Measurements from ENCODE around the gene CDC45. TPM values are rescaled to one million over a fixed set of nuclear protein-coding genes. Genes with fewer than 3 reads are reported as not detected.

CDC45 gene
- total and polyA plus RNA-seq, 2 of the 13 experiments (the other 11 are each of a cell fraction or from before 2014, with no cell fraction given), result 14.4 to 36.3 TPM

DNA sequence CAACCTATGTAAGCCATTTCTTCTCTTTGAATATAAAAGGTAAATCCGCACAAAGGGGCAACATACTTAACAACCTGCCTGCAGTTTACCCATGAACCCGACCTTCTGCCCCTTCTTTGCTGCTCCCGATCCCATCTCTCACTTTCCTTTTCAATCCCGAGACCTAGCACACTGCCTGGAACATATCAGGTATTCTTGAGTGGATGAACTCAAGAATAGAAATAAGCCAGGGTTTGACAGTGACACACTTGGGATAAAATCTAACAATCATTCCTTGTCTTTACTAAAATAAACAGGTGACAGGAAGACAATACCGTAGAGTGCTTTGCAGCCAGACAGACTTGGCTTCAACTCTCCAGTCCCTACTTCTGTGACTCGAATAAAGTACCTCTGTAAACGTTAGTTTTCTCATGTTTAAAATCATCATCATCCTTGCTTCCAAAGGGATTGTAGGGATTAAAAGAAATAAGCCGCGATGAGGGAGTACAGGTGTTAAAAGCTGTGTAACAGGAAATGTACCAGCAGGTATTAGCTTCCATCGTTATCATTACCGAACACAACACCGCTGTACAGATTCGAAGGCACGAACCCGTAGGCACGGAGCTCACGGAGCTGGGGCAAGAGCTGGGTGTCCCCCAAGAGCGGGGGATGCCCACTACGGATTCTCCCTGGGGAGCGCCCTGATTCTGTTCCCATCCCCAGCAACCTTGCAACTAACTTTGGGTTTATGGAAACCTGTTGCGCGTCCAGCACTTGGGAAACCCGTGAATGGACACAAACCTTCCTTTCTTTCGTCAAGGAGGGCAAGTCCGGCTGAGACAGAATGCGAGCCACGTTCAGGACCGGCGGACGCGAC is 1.4 kb upstream of the CDC45 start:
- H3K27ac ChIP-seq (ENCODE audit: extremely low read length, insufficient read depth, low read length), result peak overlapping the region; percentile 97
- peak overlapping the region; percentile 83 for H3K4me2 ChIP-seq (ENCODE audit: low read depth, low read length)
- ATAC-seq (no peak), DNase-seq (ENCODE audit: low spot score) (no peak), FAIRE-seq (no peak)
- H3K4me1 ChIP-seq (ENCODE audit: insufficient read depth, low read length), result peaks cover 26% of the 10 kb centered on the region
- peaks cover 13% of the 10 kb centered on the region; the same call in 1 of the 2 replicates for H4K20me1 ChIP-seq (ENCODE audit: insufficient read depth, low read length)
- H2AFZ ChIP-seq (ENCODE audit: low read length), result no peak overlapping the region
- ChIA-PET POLR2A (interaction anchor here (2.1 kb wide), 1 partner anchor 47 kb away, joined by 12 read pairs; the partner anchor contains the start of genes HIRA and MRPL40), CTCF (ENCODE audit: low intra/inter-chr PET ratio, low total read pairs) (no interaction called here)
- no peaks in the 10 kb centered on the region; a peak in 1 of 5 replicates for H3K27me3 ChIP-seq (ENCODE audit: control insufficient read depth in 1 of 2, insufficient read depth in 2 of 2, low read length in 2 of 2)
- peaks cover 8 to 18% of the 10 kb centered on the region in 2 experiments for H3K36me3 ChIP-seq (replicated peaks in 1 of 2; ENCODE audit: control insufficient read depth in 1 of 2, insufficient read depth in 2 of 2, low read length in 2 of 2)
- intact Hi-C loops (cut with micrococcal nuclease; ENCODE audit: unreplicated experiment) (loop anchor here (2.0 to 10.0 kb wide), 4 partner anchors 31 to 173 kb away; partner anchors contain the start of genes C22orf39 and HIRA), in situ Hi-C loops (cut with HindIII; ENCODE audit: extremely low pct_ligation_motif_present, low pct_unique_long_range_greater_than_20kb) (loop anchor here (10.0 kb wide), 1 partner anchor 183 kb away; the partner anchor contains the start of gene CLTCL1)
- H3K4me3 ChIP-seq (replicated peaks in 1 of 3; ENCODE audit: insufficient read depth in 1 of 3, low read depth in 2 of 3, low read length in 3 of 3), result peak overlapping the region; percentile 66 to 98 (median 97)
- H3K79me2 ChIP-seq (ENCODE audit: insufficient read depth, low read length), result peaks cover 52% of the 10 kb centered on the region
- WGBS (ENCODE audit: low lambda C conversion rate), result 1% methylated on average over 17 of the region's 31 CpGs
- BruUV-seq (replicated peaks), result TSS peak; percentile 65
- H3K9me3 ChIP-seq (ENCODE audit: low read length), result no peaks in the 10 kb centered on the region
- peak overlapping the region; percentile 97 for H3K9ac ChIP-seq (ENCODE audit: insufficient read depth, low read depth, low read length)
- TF ChIP-seq SETDB1 (CRISPR knock-in tag; IDR thresholded peaks at IDR 0.05; ENCODE audit: borderline replicate concordance), result no peak
- TF ChIP-seq, protein P1, sequence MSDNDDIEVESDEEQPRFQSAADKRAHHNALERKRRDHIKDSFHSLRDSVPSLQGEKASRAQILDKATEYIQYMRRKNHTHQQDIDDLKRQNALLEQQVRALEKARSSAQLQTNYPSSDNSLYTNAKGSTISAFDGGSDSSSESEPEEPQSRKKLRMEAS (IDR thresholded peaks at IDR 0.05), result no peak
- no peak for TF ChIP-seq GFI1 (CRISPR knock-in tag; IDR thresholded peaks at IDR 0.05; ENCODE audit: borderline replicate concordance)
- no peak for TF ChIP-seq ARNT2 (CRISPR knock-in tag; IDR thresholded peaks at IDR 0.05; ENCODE audit: low read depth)
- TF ChIP-seq BRD4 (CRISPR knock-in tag; IDR thresholded peaks at IDR 0.05), result no peak
- 0 out of 2 replicates have a peak, but pooled peaks have one; percentile 26 for TF ChIP-seq ZNF772 (CRISPR knock-in tag; IDR thresholded peaks at IDR 0.05)
- TF ChIP-seq RAD21 (CRISPR knock-in tag; IDR thresholded peaks at IDR 0.05), result no peak
- TF ChIP-seq CBX5 (CRISPR knock-in tag; IDR thresholded peaks at IDR 0.05; ENCODE audit: borderline replicate concordance), result no peak
- TF ChIP-seq HNF4G (IDR thresholded peaks at IDR 0.05; ENCODE audit: borderline replicate concordance, low read depth, low read length), result no peak
- no peak for TF ChIP-seq HNF4G (CRISPR knock-in tag; IDR thresholded peaks at IDR 0.05; ENCODE audit: borderline replicate concordance, low read depth)
- TF ChIP-seq ARNT (IDR thresholded peaks at IDR 0.05), result no peak
- no peak for TF ChIP-seq WIZ (CRISPR knock-in tag; IDR thresholded peaks at IDR 0.05)
- TF ChIP-seq, protein P2, sequence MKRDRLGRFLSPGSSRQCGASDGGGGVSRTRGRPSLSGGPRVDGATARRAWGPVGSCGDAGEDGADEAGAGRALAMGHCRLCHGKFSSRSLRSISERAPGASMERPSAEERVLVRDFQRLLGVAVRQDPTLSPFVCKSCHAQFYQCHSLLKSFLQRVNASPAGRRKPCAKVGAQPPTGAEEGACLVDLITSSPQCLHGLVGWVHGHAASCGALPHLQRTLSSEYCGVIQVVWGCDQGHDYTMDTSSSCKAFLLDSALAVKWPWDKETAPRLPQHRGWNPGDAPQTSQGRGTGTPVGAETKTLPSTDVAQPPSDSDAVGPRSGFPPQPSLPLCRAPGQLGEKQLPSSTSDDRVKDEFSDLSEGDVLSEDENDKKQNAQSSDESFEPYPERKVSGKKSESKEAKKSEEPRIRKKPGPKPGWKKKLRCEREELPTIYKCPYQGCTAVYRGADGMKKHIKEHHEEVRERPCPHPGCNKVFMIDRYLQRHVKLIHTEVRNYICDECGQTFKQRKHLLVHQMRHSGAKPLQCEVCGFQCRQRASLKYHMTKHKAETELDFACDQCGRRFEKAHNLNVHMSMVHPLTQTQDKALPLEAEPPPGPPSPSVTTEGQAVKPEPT (CRISPR knock-in tag; IDR thresholded peaks at IDR 0.05; ENCODE audit: low read depth), result no peak
- no peak for TF ChIP-seq ZNF7 (CRISPR knock-in tag; IDR thresholded peaks at IDR 0.05)
- no peak for TF ChIP-seq ZFP36L1 (CRISPR knock-in tag; IDR thresholded peaks at IDR 0.05)
- no peak for TF ChIP-seq SNAI1 (CRISPR knock-in tag; IDR thresholded peaks at IDR 0.05; ENCODE audit: borderline replicate concordance)
- TF ChIP-seq ZNF749 (CRISPR knock-in tag; IDR thresholded peaks at IDR 0.05; ENCODE audit: borderline replicate concordance), result 0 out of 2 replicates have a peak, but pooled peaks have one; percentile 16
- TF ChIP-seq, protein P3, sequence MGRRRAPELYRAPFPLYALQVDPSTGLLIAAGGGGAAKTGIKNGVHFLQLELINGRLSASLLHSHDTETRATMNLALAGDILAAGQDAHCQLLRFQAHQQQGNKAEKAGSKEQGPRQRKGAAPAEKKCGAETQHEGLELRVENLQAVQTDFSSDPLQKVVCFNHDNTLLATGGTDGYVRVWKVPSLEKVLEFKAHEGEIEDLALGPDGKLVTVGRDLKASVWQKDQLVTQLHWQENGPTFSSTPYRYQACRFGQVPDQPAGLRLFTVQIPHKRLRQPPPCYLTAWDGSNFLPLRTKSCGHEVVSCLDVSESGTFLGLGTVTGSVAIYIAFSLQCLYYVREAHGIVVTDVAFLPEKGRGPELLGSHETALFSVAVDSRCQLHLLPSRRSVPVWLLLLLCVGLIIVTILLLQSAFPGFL (CRISPR knock-in tag; IDR thresholded peaks at IDR 0.05), result no peak
- TF ChIP-seq, protein P4, sequence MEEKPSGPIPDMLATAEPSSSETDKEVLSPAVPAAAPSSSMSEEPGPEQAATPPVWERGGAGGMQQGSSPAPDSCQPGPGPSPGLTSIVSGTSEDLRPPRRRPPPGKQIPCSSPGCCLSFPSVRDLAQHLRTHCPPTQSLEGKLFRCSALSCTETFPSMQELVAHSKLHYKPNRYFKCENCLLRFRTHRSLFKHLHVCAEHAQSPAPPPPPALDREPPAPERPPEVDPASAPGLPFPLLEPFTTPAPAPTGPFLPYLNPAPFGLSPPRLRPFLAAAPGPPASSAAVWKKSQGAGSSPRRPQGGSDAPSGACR (CRISPR knock-in tag; IDR thresholded peaks at IDR 0.05), result 0 out of 2 replicates have a peak, but pooled peaks have one; percentile 32

Measured in HepG2 (cell line).